ENCODE data around the gene ANKRD27.
A peak's percentile ranks its signal among the peaks of the same experiment; 100 is the strongest.
"Not testable (repeated sequence)": the region's sequence is repeated elsewhere in the genome, so short reads cannot be mapped to it uniquely, and the experiment has no call there.

Gene ANKRD27

GRCh38 chr19:32580901-32581704, 93.9 kb downstream of the ANKRD27 start, which contains the start of gene PDCD5:
TSS of gene PDCD5 (plus strand) at chr19:32581190. CDS start at chr19:32581262, 72 bp downstream.
- peak within 1 kb of the TSS; percentile 86 for H3K4me3 ChIP-seq (ENCODE audit: low read depth, low read length)
- peak; percentile 10 for DNase-seq (ENCODE audit: low read depth, low spot score)
- ChIA-PET CTCF (interaction anchor here (0.9 to 4.6 kb wide), 5 partner anchors 11 to 360 kb away, joined by 3 to 26 read pairs (median 5); no protein-coding TSS in a partner anchor), POLR2A (interaction anchor here (1.3 kb wide), 1 partner anchor 11 kb away, joined by 3 read pairs; no protein-coding TSS in a partner anchor)
- TF ChIP-seq CTCF (IDR thresholded peaks at IDR 0.05; ENCODE audit: insufficient read depth, low read length, missing control alignments) = no peak

GRCh38 chr19:32580353-32580900, 94.6 kb downstream of the ANKRD27 start:
- TF ChIP-seq CTCF (IDR thresholded peaks at IDR 0.05; ENCODE audit: insufficient read depth, low read length, missing control alignments) = no peak
- ChIA-PET CTCF (interaction anchor here (0.9 to 4.6 kb wide), 6 partner anchors 11 to 359 kb away, joined by 3 to 26 read pairs (median 3); no protein-coding TSS in a partner anchor), POLR2A (interaction anchor here (1.3 kb wide), 1 partner anchor 10 kb away, joined by 3 read pairs; no protein-coding TSS in a partner anchor)
- no peak for DNase-seq (ENCODE audit: low read depth, low spot score)
- peak overlapping the region; percentile 65 for H3K4me3 ChIP-seq (ENCODE audit: low read depth, low read length)

- no peak for TF ChIP-seq CTCF (IDR thresholded peaks at IDR 0.05; ENCODE audit: insufficient read depth, low read length, missing control alignments)
- no peak overlapping the region for H3K4me3 ChIP-seq (ENCODE audit: low read depth, low read length)
- DNase-seq (ENCODE audit: low read depth, low spot score) = no peak
- ChIA-PET POLR2A (no interaction called here), CTCF (no interaction called here)
These were observed 98.2 kb downstream of the ANKRD27 start for GRCh38 chr19:32576790-32577189.

- H3K4me3 ChIP-seq (ENCODE audit: low read depth, low read length) = no peak overlapping the region
- no peak for DNase-seq (ENCODE audit: low read depth, low spot score)
- CTCF ChIA-PET = interaction anchor here (0.9 to 7.5 kb wide), 5 partner anchors 10 to 1890 kb away, joined by 3 to 93 read pairs (median 5); no protein-coding TSS in a partner anchor
- no peak for TF ChIP-seq CTCF (IDR thresholded peaks at IDR 0.05; ENCODE audit: insufficient read depth, low read length, missing control alignments)
- POLR2A ChIA-PET = no interaction called here
These were observed 101.5 kb downstream of the ANKRD27 start for GRCh38 chr19:32573492-32573794.

GRCh38 chr19:32572700-32573491, 102.1 kb downstream of the ANKRD27 start:
- POLR2A ChIA-PET = interaction anchor here (0.6 kb wide), 1 partner anchor 198 kb away, joined by 3 read pairs; no protein-coding TSS in a partner anchor

GRCh38 chr19:32571471-32572075, 103.4 kb downstream of the ANKRD27 start:
- H3K4me3 ChIP-seq (ENCODE audit: low read depth, low read length); POLR2A ChIA-PET; DNase-seq (ENCODE audit: low read depth, low spot score): not testable (repeated sequence)
- CTCF ChIA-PET = interaction anchor here (2.2 to 7.5 kb wide), 3 partner anchors 215 to 284 kb away, joined by 7 to 93 read pairs (median 42); no protein-coding TSS in a partner anchor

More at GRCh38 chr19:32572700-32573491, 102.1 kb downstream of the ANKRD27 start:
- CTCF ChIA-PET = interaction anchor here (0.9 to 7.5 kb wide), 5 partner anchors 9 to 1890 kb away, joined by 3 to 93 read pairs (median 5); no protein-coding TSS in a partner anchor
- H3K4me3 ChIP-seq (ENCODE audit: low read depth, low read length); DNase-seq (ENCODE audit: low read depth, low spot score): not testable (repeated sequence)

All from AG04449 (cell line).